ENCODE measurements around the gene INPP5K. TPM values are rescaled to one million over a fixed set of nuclear protein-coding genes. Genes with fewer than 3 reads are reported as not detected.
A peak's percentile ranks its signal among the peaks of the same experiment; 100 is the strongest.
"Not testable (repeated sequence)": the region's sequence is repeated elsewhere in the genome, so short reads cannot be mapped to it uniquely, and the experiment has no call there.

INPP5K gene
- total RNA-seq, 5 donors from 2014 or later (not counting 1 experiment from before 2014, with no cell fraction given), result 91.1 to 184 (median 97.0) TPM

GRCh38 chr17:1449412-1449967 lies 66.9 kb downstream of the INPP5K start:
- Histone ChIP-seq H3K9me3 (no peaks in the 10 kb centered on the region), H3K4me3 (ENCODE audit: control insufficient read depth in 1 of 2, extremely low read depth in 1 of 2, low read length in 1 of 2) (no peak overlapping the region), H3K36me3 (ENCODE audit: control insufficient read depth in 2 of 2, extremely low read depth in 1 of 2, insufficient read depth in 1 of 2, low read length in 1 of 2) (peaks cover 0 to 15% of the 10 kb centered on the region in 2 donors), H3K27me3 (replicated peaks in 1 of 2; ENCODE audit: control insufficient read depth in 2 of 2, extremely low read depth in 1 of 2, insufficient read depth in 2 of 2, low read length in 1 of 2) (no peaks in the 10 kb centered on the region), H3K4me1 (ENCODE audit: control insufficient read depth in 1 of 2, extremely low read depth in 1 of 2, insufficient read depth in 2 of 2, low read length in 2 of 2) (peaks cover 9 to 59% of the 10 kb centered on the region in 2 experiments), H3K27ac (ENCODE audit: low read length) (no peak overlapping the region)
- DNase-seq (no peak), ATAC-seq (replicated peaks in 1 of 4) (no peak)
- POLR2A ChIA-PET, result interaction anchor here (0.6 kb wide), 2 partner anchors 48 to 69 kb away, joined by 4 to 7 read pairs; no protein-coding TSS in a partner anchor
- Mint-ChIP-seq H3K27ac (no peak overlapping the region), H3K27me3 (no peaks in the 10 kb centered on the region), H3K4me3 (peak overlapping the region in 1 of 3 donors; percentile 2), H3K36me3 (peaks cover 5% of the 10 kb centered on the region), H3K4me1 (peaks cover 53 to 72% (median 71%) of the 10 kb centered on the region in 3 donors), H3K9me3 (no peaks in the 10 kb centered on the region)
- no CpG with 5 or more reads among the region's 5 CpGs for WGBS (ENCODE audit: insufficient coverage)
- CTCF ChIA-PET, result no interaction called here

GRCh38 chr17:1447052-1447451 lies 69.4 kb downstream of the INPP5K start:
- POLR2A ChIA-PET, result interaction anchor here in 1 of 2 donors (0.6 kb wide), 1 partner anchor 23 kb away, joined by 3 read pairs; no protein-coding TSS in a partner anchor
- no peak overlapping the region for H3K27ac ChIP-seq (ENCODE audit: low read length)
- peak overlapping the region in 1 of 2 donors; percentile 39 for H3K27ac Mint-ChIP-seq
- H3K27me3 ChIP-seq (replicated peaks in 1 of 2; ENCODE audit: control insufficient read depth in 2 of 2, extremely low read depth in 1 of 2, insufficient read depth in 2 of 2, low read length in 1 of 2), result no peaks in the 10 kb centered on the region
- no peaks in the 10 kb centered on the region for H3K9me3 Mint-ChIP-seq
- no peaks in the 10 kb centered on the region for H3K27me3 Mint-ChIP-seq
- peak overlapping the region in 1 of 3 donors; percentile 42 for H3K4me3 Mint-ChIP-seq
- peaks cover 29 to 53% (median 53%) of the 10 kb centered on the region in 3 donors for H3K4me1 Mint-ChIP-seq
- H3K36me3 Mint-ChIP-seq, result no peaks in the 10 kb centered on the region
- CTCF ChIA-PET, result interaction anchor here in 1 of 2 donors (1.8 kb wide), 1 partner anchor 82 kb away, joined by 4 read pairs; no protein-coding TSS in a partner anchor
- H3K36me3 ChIP-seq (ENCODE audit: control insufficient read depth in 2 of 2, extremely low read depth in 1 of 2, insufficient read depth in 1 of 2, low read length in 1 of 2), result peaks cover 0 to 15% of the 10 kb centered on the region in 2 donors
- no peak overlapping the region for H3K4me3 ChIP-seq (ENCODE audit: control insufficient read depth in 1 of 2, extremely low read depth in 1 of 2, low read length in 1 of 2)
- ATAC-seq (replicated peaks in 1 of 4), result peak in 1 of 4 experiments; percentile 22
- peaks cover 7 to 43% of the 10 kb centered on the region in 2 experiments for H3K4me1 ChIP-seq (ENCODE audit: control insufficient read depth in 1 of 2, extremely low read depth in 1 of 2, insufficient read depth in 2 of 2, low read length in 2 of 2)
- DNase-seq, result no peak
- 64% methylated on average over 2 of the region's 7 CpGs for WGBS (ENCODE audit: insufficient coverage)
- no peaks in the 10 kb centered on the region for H3K9me3 ChIP-seq

GRCh38 chr17:1446201-1446600 lies 70.2 kb downstream of the INPP5K start:
- 96% methylated on average over 9 of the region's 12 CpGs for WGBS (ENCODE audit: insufficient coverage)
- ATAC-seq (replicated peaks in 1 of 4) (no peak), DNase-seq (no peak)
- Mint-ChIP-seq H3K36me3 (no peaks in the 10 kb centered on the region), H3K27ac (no peak overlapping the region), H3K9me3 (no peaks in the 10 kb centered on the region), H3K4me3 (peak overlapping the region in 1 of 3 donors; percentile 19), H3K27me3 (no peaks in the 10 kb centered on the region), H3K4me1 (peaks cover 27 to 48% (median 47%) of the 10 kb centered on the region in 3 donors)
- H3K4me3 ChIP-seq (ENCODE audit: control insufficient read depth in 1 of 2, extremely low read depth in 1 of 2, low read length in 1 of 2), result no peak overlapping the region
- H3K27ac ChIP-seq (ENCODE audit: low read length), result no peak overlapping the region
- POLR2A ChIA-PET, result no interaction called here
- H3K36me3 ChIP-seq (ENCODE audit: control insufficient read depth in 2 of 2, extremely low read depth in 1 of 2, insufficient read depth in 1 of 2, low read length in 1 of 2), result peaks cover 0 to 12% of the 10 kb centered on the region in 2 donors
- H3K27me3 ChIP-seq (replicated peaks in 1 of 2; ENCODE audit: control insufficient read depth in 2 of 2, extremely low read depth in 1 of 2, insufficient read depth in 2 of 2, low read length in 1 of 2), result no peaks in the 10 kb centered on the region
- CTCF ChIA-PET, result interaction anchor here in 1 of 2 donors (1.8 kb wide), 1 partner anchor 81 kb away, joined by 4 read pairs; no protein-coding TSS in a partner anchor
- peaks cover 7 to 36% of the 10 kb centered on the region in 2 experiments for H3K4me1 ChIP-seq (ENCODE audit: control insufficient read depth in 1 of 2, extremely low read depth in 1 of 2, insufficient read depth in 2 of 2, low read length in 2 of 2)
- no peaks in the 10 kb centered on the region for H3K9me3 ChIP-seq

GRCh38 chr17:1445695-1446094 lies 70.7 kb downstream of the INPP5K start:
- 96% methylated on average over 4 of the region's 4 CpGs for WGBS (ENCODE audit: insufficient coverage)
- H3K27ac ChIP-seq (ENCODE audit: low read length); H3K27me3 ChIP-seq (replicated peaks in 1 of 2; ENCODE audit: control insufficient read depth in 2 of 2, extremely low read depth in 1 of 2, insufficient read depth in 2 of 2, low read length in 1 of 2); H3K27ac Mint-ChIP-seq; H3K4me3 ChIP-seq (ENCODE audit: control insufficient read depth in 1 of 2, extremely low read depth in 1 of 2, low read length in 1 of 2); H3K4me3 Mint-ChIP-seq; H3K27me3 Mint-ChIP-seq; H3K9me3 ChIP-seq; POLR2A ChIA-PET; DNase-seq; H3K9me3 Mint-ChIP-seq; ATAC-seq (replicated peaks in 1 of 4); H3K36me3 Mint-ChIP-seq: not testable (repeated sequence)
- H3K4me1 ChIP-seq (ENCODE audit: control insufficient read depth in 1 of 2, extremely low read depth in 1 of 2, insufficient read depth in 2 of 2, low read length in 2 of 2), result peaks cover 7 to 36% of the 10 kb centered on the region in 2 experiments
- H3K36me3 ChIP-seq (ENCODE audit: control insufficient read depth in 2 of 2, extremely low read depth in 1 of 2, insufficient read depth in 1 of 2, low read length in 1 of 2), result peaks cover 0 to 12% of the 10 kb centered on the region in 2 donors
- CTCF ChIA-PET, result interaction anchor here in 1 of 2 donors (1.8 kb wide), 1 partner anchor 80 kb away, joined by 4 read pairs; no protein-coding TSS in a partner anchor
- peaks cover 27 to 48% (median 47%) of the 10 kb centered on the region in 3 donors for H3K4me1 Mint-ChIP-seq

Other genes with a start within 250 kb of the INPP5K start
- not detected for gene BHLHA9, start 246.2 kb downstream of the INPP5K start, total RNA-seq
- not detected for gene TRARG1, start 236.9 kb downstream of the INPP5K start, total RNA-seq
- 100 to 1,000 TPM; 119 to 129 (median 126) TPM for gene YWHAE, start 116.4 kb downstream of the INPP5K start, total RNA-seq
- gene CRK, start 60.4 kb downstream of the INPP5K start, total RNA-seq, result 10 to 100 TPM; 18.0 to 26.8 (median 22.6) TPM
- gene MYO1C, start 23.9 kb downstream of the INPP5K start, total RNA-seq, result 10 to 100 TPM; 18.0 to 41.5 (median 31.2) TPM
- gene PITPNA, start 46.2 kb upstream of the INPP5K start, total RNA-seq, result 10 to 100 TPM; 31.8 to 45.6 (median 43.7) TPM
- gene SLC43A2, start 112.2 kb upstream of the INPP5K start, total RNA-seq, result 10 to 100 TPM in 1 of 5 donors, 1 to 10 TPM in 4; 3.8 to 14.7 (median 7.8) TPM
- 1 to 10 TPM in 4 of 5 donors, under 1 TPM in 1; 0.83 to 2.0 (median 1.5) TPM for gene SCARF1, start 129.1 kb upstream of the INPP5K start, total RNA-seq
- 1 to 10 TPM; 1.2 to 2.9 (median 2.0) TPM for gene RILP, start 133.3 kb upstream of the INPP5K start, total RNA-seq
- gene PRPF8, start 168.3 kb upstream of the INPP5K start, total RNA-seq, result 100 to 1,000 TPM; 387 to 543 (median 409) TPM
- under 1 TPM; 0.25 to 0.82 (median 0.59) TPM for gene TLCD2, start 193.8 kb upstream of the INPP5K start, total RNA-seq
- gene WDR81, start 208.1 kb upstream of the INPP5K start, total RNA-seq, result 10 to 100 TPM; 41.4 to 76.0 (median 63.1) TPM
- 1 to 10 TPM in 4 of 5 donors, under 1 TPM in 1; 0.86 to 2.9 (median 1.4) TPM for gene SERPINF2, start 226.3 kb upstream of the INPP5K start, total RNA-seq
- 1 to 10 TPM in 4 of 5 donors, under 1 TPM in 1; 0.68 to 8.9 (median 4.4) TPM for gene SERPINF1, start 245.4 kb upstream of the INPP5K start, total RNA-seq